ENCODE results near the gene PALLD.

GRCh38 chr4:168891086-168891485 is 394.2 kb downstream of the PALLD start:
- TF ChIP-seq CTCF (optimal IDR thresholded peaks at IDR 0.05 in 1 of 3, IDR thresholded peaks at IDR 0.05 in 1 of 3, conservative IDR thresholded peaks at IDR 0.05 in 1 of 3; ENCODE audit: extremely low read depth in 1 of 3, insufficient read depth in 2 of 3, low read length in 3 of 3) (no peak), EZH2 (IDR thresholded peaks at IDR 0.05; ENCODE audit: low read length) (no peak)

All from keratinocyte (primary cell).